GM19351 (cell line): ENCODE results near the gene IER2.
"Not testable (repeated sequence)": the region's sequence is repeated elsewhere in the genome, so short reads cannot be mapped to it uniquely, and the experiment has no call there.

Source experiments
- ATAC-seq: cut with Tn5 transposase; IDR thresholded peaks from one replicate; pipeline ENCODE4 v1.9.1; 2021; ENCODE audit warnings: mild to moderate bottlenecking, moderate library complexity; ENCODE audit not compliant: unreplicated experiment

IER2 gene

GRCh38 chr19:13138171-13138915 lies 11.9 kb upstream of the IER2 start:
- ATAC-seq, result no peak

GRCh38 chr19:13138916-13139198 lies 11.4 kb upstream of the IER2 start:
- no peak for ATAC-seq

- ATAC-seq, result no peak
Observed at GRCh38 chr19:13139633-13140311, 10.4 kb upstream of the IER2 start.

- ATAC-seq, result no peak
Observed at GRCh38 chr19:13146763-13147563, 3.2 kb upstream of the IER2 start.

- ATAC-seq, result not testable (repeated sequence)
Observed at GRCh38 chr19:13149173-13149627, 1.0 kb upstream of the IER2 start.

- no peak for ATAC-seq
Observed at GRCh38 chr19:13149628-13150186, 504 bp upstream of the IER2 start.

- ATAC-seq, result no peak
Observed at GRCh38 chr19:13150931-13151604, 857 bp downstream of the IER2 start.

GRCh38 chr19:13151605-13152355 lies 1.6 kb downstream of the IER2 start:
- peak; percentile 41 for ATAC-seq

GRCh38 chr19:13152356-13152973 lies 2.3 kb downstream of the IER2 start:
- peak; percentile 3 for ATAC-seq

GRCh38 chr19:13152974-13153568 lies 2.9 kb downstream of the IER2 start:
- ATAC-seq, result peak; percentile 36

- no peak for ATAC-seq
Observed at GRCh38 chr19:13153569-13154240, 3.5 kb downstream of the IER2 start.

GRCh38 chr19:13154241-13154778 lies 4.1 kb downstream of the IER2 start:
- no peak for ATAC-seq

GRCh38 chr19:13154911-13155471 lies 4.8 kb downstream of the IER2 start:
- ATAC-seq, result no peak

GRCh38 chr19:13155472-13156359 lies 5.5 kb downstream of the IER2 start:
- ATAC-seq, result no peak

GRCh38 chr19:13159713-13160112 lies 9.5 kb downstream of the IER2 start:
- no peak for ATAC-seq

GRCh38 chr19:13160557-13160956 lies 10.3 kb downstream of the IER2 start:
- ATAC-seq, result no peak
